Ovary (tissue), 9 donors: Measurements from ENCODE around the gene DNAJB11. TPM values are rescaled to one million over a fixed set of nuclear protein-coding genes. Genes with fewer than 3 reads are reported as not detected.

ENCODE experiments used
- DNase-seq, 5 donors: peaks; one replicate each; pipeline ENCODE4 v3.0.0-alpha.2; 2019 to 2020
- H3K27ac ChIP-seq, 2 donors: fragments of 200-600 bp; one replicate each; pipeline versions ENCODE4 v1.5.1 to v1.8.0; 2019 to 2022
- H3K27me3 ChIP-seq: fragments of 200-600 bp; one replicate; pipeline ENCODE4 v1.8.0; 2022
- H3K36me3 ChIP-seq: fragments of 200-600 bp; sonication (generic); one replicate; pipeline ENCODE4 v1.5.1; 2019
- H3K4me1 ChIP-seq: one replicate; pipeline ENCODE4 v1.8.1; 2013; ENCODE audit warnings: mild to moderate bottlenecking, moderate library complexity; ENCODE audit not compliant: insufficient read depth
- H3K4me3 ChIP-seq: fragments of 200-600 bp; sonication (generic); one replicate; pipeline ENCODE4 v1.5.1; 2017
- H3K9me3 ChIP-seq, 2 donors: fragments of 200-600 bp in 1 of 2; sonication (generic) in 1 of 2; one replicate each; pipeline versions ENCODE4 v1.5.1 to v1.8.1; 2013 to 2019; ENCODE audit warnings: mild to moderate bottlenecking in 1 of 2, moderate library complexity in 1 of 2
- EP300 ChIP-seq: sonication (generic); formaldehyde crosslinking; IDR thresholded peaks from one replicate; pipeline ENCODE4 v1.6.1; 2017; ENCODE audit warnings: antibody characterized with exemption
- POLR2A ChIP-seq: fragments of 450-650 bp; IDR thresholded peaks from one replicate; pipeline ENCODE4 v1.6.1; 2017; ENCODE audit warnings: antibody characterized with exemption, mild to moderate bottlenecking, moderate library complexity
- WGBS, 3 donors: extraction: QIAGEN DNeasy Blood & Tissue Kit in 1 of 3; methylation state at CpG; one replicate each; pipeline versions ENCODE4 v1.1.5 to v1.1.7; 2013 to 2017; 5-methylcytosine and 5-hydroxymethylcytosine counted together
- intact Hi-C, 4 donors: fragments of 100-400 bp; cut with DNase I; formaldehyde crosslinking; loops; one replicate each; pipeline versions ENCODE4 v1.11.0 to v1.15.1; 2022 to 2023
- polyA plus RNA-seq, 2 donors: library from polyadenylated mRNA; stranded (reverse); fragments of 200-250 nt in 1 of 2; fragments of 350-450 nt in 1 of 2; fragmentation: Illumina TruSeq in 1 of 2; extraction: RNeasy Lipid Tissue Mini Kit (QIAGEN cat#74804) in 1 of 2; gene quantifications; one replicate each; pipeline ENCODE4 v1.2.3, GENCODE V29; 2013 to 2014
- total RNA-seq, 7 donors: library from RNA; depleted of rRNA in 2 of 7; stranded (reverse); fragments of >200 nt in 2 of 7; fragmentation: NEBNext Ultra II Directional in 3 of 7; extraction: Animal tissue kit (Norgen Biotek cat#: 25700) in 3 of 7; gene quantifications; one replicate each; pipeline versions ENCODE4 v1.1.0 to v1.2.4, GENCODE V29; 2016 to 2023
- TF ChIP-seq, protein P1 (sequence below), 3 donors: fragments of 450-650 bp in 2 of 3; fragments of 200-600 bp in 1 of 3; IDR thresholded peaks; one replicate each; pipeline versions ENCODE4 v1.5.1 to v1.8.0; 2016 to 2022; ENCODE audit warnings: antibody characterized with exemption in 3 of 3, mild to moderate bottlenecking in 1 of 3
- donor health status: DM: no; HTN: no; CAD: no; lungs with moderate emphysema.
- donor health status: DM: no; HTN: no; CAD: no.
- donor health status: Bipolar disorder and iron deficiency.
- donor health status: DM: yes; HTN: yes; CAD: no.
- donor health status: DM: no; HTN: no; CAD: no.
- donor health status: DM: yes; HTN: yes; CAD: no.

The DNAJB11 gene
- total and polyA plus RNA-seq, 9 donors = 17.7 to 38.2 (median 23.8) TPM

DNA sequence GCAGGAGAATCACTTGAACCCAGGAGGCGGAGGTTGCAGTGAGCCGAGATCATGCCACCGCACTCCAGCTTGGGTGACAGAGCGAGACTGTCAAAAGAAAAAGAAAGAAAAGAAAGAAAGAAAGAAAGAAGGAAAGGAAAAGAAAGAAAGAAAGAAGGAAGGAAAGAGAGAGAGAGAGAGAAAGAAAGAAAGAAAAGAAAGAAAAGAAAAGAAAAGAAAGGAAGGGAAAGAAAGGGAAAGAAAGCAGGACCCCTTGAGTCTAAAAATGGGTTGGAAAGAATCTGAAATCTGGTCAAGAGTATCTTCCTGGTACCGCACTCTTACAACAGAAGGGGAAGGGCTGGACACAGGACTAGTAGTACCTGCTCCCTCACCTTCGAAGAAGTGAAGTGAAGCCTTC, 45.9 kb upstream of the DNAJB11 start:
- no peaks in the 10 kb centered on the region for H3K9me3 ChIP-seq
- WGBS, 3 donors = 88 to 95% (median 92%) methylated on average over 6 of the region's 6 CpGs
- no peak overlapping the region for H3K27ac ChIP-seq
- no peaks in the 10 kb centered on the region for H3K27me3 ChIP-seq
- H3K4me3 ChIP-seq = no peak overlapping the region
- no peaks in the 10 kb centered on the region for H3K36me3 ChIP-seq
- no peak for TF ChIP-seq POLR2A
- TF ChIP-seq EP300 = no peak
- TF ChIP-seq, protein P1, sequence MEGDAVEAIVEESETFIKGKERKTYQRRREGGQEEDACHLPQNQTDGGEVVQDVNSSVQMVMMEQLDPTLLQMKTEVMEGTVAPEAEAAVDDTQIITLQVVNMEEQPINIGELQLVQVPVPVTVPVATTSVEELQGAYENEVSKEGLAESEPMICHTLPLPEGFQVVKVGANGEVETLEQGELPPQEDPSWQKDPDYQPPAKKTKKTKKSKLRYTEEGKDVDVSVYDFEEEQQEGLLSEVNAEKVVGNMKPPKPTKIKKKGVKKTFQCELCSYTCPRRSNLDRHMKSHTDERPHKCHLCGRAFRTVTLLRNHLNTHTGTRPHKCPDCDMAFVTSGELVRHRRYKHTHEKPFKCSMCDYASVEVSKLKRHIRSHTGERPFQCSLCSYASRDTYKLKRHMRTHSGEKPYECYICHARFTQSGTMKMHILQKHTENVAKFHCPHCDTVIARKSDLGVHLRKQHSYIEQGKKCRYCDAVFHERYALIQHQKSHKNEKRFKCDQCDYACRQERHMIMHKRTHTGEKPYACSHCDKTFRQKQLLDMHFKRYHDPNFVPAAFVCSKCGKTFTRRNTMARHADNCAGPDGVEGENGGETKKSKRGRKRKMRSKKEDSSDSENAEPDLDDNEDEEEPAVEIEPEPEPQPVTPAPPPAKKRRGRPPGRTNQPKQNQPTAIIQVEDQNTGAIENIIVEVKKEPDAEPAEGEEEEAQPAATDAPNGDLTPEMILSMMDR (IDR thresholded peaks at IDR 0.05) = no peak
- DNase-seq = no peak
- intact Hi-C loops = no loop called here
- no peaks in the 10 kb centered on the region for H3K4me1 ChIP-seq

DNA sequence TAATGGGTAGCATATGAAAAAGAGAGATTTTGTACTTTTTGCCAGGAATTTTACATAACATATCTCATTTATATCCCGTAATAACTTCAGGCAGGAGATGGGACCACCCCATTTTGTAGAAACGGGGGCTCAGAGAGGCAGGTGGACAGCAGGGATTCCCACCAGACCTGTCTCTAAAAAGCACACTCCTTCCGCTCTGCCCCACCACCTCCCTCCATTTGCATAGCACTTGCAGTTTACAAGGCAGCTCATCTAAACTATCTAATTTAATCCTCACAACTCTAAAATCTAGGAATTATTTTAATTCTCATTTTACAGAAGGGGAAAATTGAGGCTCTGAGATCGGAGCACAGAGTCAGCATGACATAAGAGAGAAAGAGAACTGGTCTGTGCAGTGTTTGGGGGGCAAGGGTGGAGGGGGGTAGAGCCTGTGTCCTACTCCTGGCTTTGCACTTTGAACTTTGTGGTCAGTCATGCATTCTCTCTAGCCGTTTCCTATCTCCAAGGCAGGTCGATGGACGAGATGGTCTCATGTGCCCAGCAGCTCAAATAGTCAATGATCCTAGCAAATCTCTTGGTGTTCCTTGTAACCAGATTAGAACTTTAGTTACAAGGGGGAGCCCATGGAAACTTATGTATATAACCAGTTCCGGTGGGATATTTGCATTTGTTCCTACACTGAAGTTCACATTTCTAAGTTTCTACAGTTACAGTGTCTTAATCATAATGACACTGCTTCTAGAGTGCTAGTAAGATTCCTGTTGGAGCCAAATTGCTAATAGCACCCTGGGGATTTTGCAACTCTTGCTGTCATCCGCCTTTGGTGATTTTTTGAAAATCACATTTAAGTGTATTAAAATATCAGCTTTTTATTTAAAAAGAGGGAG, 44.9 kb upstream of the DNAJB11 start:
- Histone ChIP-seq H3K36me3 (no peaks in the 10 kb centered on the region), H3K4me3 (no peak overlapping the region), H3K4me1 (no peaks in the 10 kb centered on the region), H3K9me3 (no peaks in the 10 kb centered on the region), H3K27ac (no peak overlapping the region), H3K27me3 (no peaks in the 10 kb centered on the region)
- WGBS, 3 donors = 55 to 60% (median 59%) methylated on average over 9 of the region's 9 CpGs
- DNase-seq = no peak
- TF ChIP-seq, protein P1 (IDR thresholded peaks at IDR 0.05) = no peak
- intact Hi-C loops = no loop called here

DNA sequence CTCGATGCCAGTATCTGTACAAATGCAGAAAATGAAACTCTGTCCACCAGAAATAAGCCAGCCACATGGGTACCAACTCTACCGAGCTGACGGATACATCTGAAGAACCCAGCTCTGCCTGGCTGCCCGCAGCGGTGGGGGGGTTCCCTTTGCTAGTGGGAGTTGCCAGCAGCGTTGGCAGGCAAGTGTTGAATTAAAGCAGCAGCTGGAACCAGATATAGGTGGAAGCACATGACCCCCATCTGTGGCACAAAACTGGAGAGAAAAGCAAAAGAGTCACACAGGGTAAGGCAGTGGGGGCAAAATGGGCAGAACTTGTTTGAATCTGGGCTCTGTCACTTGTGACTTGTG, 44.3 kb upstream of the DNAJB11 start:
- WGBS, 3 donors = 32 to 38% (median 34%) methylated on average over 6 of the region's 6 CpGs
- H3K4me3 ChIP-seq = no peak overlapping the region
- H3K27ac ChIP-seq = no peak overlapping the region
- intact Hi-C loops = no loop called here
- no peaks in the 10 kb centered on the region for H3K9me3 ChIP-seq
- H3K36me3 ChIP-seq = no peaks in the 10 kb centered on the region
- DNase-seq = no peak
- no peaks in the 10 kb centered on the region for H3K4me1 ChIP-seq
- H3K27me3 ChIP-seq = no peaks in the 10 kb centered on the region
- TF ChIP-seq POLR2A (no peak), EP300 (no peak)
- TF ChIP-seq, protein P1 (IDR thresholded peaks at IDR 0.05) = no peak

DNA sequence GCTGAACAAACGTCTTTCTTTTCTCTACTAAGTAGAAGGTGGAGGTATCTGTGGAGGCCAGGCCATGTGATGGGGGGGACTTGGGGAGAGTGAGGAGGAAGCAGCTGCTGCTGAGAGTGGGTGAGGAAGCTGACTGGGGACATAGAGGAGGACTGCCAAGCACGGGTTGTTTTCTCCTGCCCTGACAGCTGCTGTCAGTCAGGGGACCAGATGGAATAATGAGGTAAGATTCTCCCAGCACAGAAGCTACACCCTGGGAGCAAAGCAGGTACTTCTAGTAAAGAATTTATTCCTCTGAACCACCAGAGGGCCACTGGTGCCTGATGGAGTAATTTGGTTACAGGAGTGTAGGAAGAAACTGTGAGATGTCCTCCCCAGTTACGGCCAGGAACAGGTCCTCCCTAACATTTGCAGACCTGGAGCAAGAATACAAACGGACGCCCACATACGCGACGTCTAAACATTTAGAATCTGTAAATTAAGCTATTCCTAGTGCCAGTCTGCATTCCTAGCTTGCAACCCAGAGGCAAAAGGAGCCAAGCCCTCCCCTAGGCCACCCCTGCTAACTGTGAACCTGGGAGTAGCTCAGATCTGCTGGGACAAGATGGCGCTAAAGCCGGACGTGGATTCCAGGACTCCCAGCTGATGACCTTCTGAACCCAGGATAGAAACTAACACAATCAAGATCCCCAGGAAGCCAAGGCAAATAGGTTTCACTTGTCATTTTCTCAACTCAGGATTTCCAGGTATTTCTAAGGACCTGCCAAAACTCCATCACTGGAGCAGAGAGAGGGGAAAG, 41.1 kb upstream of the DNAJB11 start:
- Histone ChIP-seq H3K9me3 (no peaks in the 10 kb centered on the region), H3K27me3 (no peaks in the 10 kb centered on the region), H3K36me3 (no peaks in the 10 kb centered on the region), H3K27ac (no peak overlapping the region), H3K4me1 (no peaks in the 10 kb centered on the region), H3K4me3 (no peak overlapping the region)
- WGBS, 3 donors = 73 to 81% (median 76%) methylated on average over 11 of the region's 11 CpGs
- TF ChIP-seq EP300 (no peak), POLR2A (no peak)
- TF ChIP-seq, protein P1 (IDR thresholded peaks at IDR 0.05) = no peak
- intact Hi-C loops = no loop called here
- DNase-seq = no peak
